Breast epithelium (tissue), 3 donors: ENCODE results near the gene NPB.

Source experiments
- CTCF ChIP-seq, 3 donors: fragments of 450-650 bp; IDR thresholded peaks; one replicate each; pipeline ENCODE4 v1.5.1; 2016 to 2017; ENCODE audit warnings: antibody characterized with exemption in 3 of 3, mild to moderate bottlenecking in 3 of 3, moderate library complexity in 3 of 3
- POLR2A ChIP-seq: fragments of 450-650 bp; IDR thresholded peaks from one replicate; pipeline ENCODE4 v1.6.1; 2016; ENCODE audit warnings: antibody characterized with exemption, mild to moderate bottlenecking, moderate library complexity
- POLR2AphosphoS5 ChIP-seq, 3 donors: sonication (generic); formaldehyde crosslinking; IDR thresholded peaks; one replicate each; pipeline ENCODE4 v1.6.1; 2017; ENCODE audit warnings: antibody characterized with exemption in 3 of 3

GRCh38 chr17:81928544-81929252 is 26.7 kb downstream of the NPB start:
- TF ChIP-seq CTCF (IDR thresholded peaks at IDR 0.05) (no peak), POLR2A (no peak), POLR2AphosphoS5 (IDR thresholded peaks at IDR 0.05) (no peak)
